ENCODE results near the gene OPTC. TPM values are rescaled to one million over a fixed set of nuclear protein-coding genes. Genes with fewer than 3 reads are reported as not detected.

Gene OPTC
- polyA plus RNA-seq, 1 experiment = not detected

- ChIA-PET POLR2A (interaction anchor here (1.6 kb wide), 1 partner anchor 53 kb away, joined by 6 read pairs; no protein-coding TSS in a partner anchor), CTCF (interaction anchor here (1.5 kb wide), 1 partner anchor 206 kb away, joined by 6 read pairs; no protein-coding TSS in a partner anchor)
- Histone ChIP-seq H3K4me3 (ENCODE audit: low read depth, low read length) (no peak overlapping the region), H3K27ac (ENCODE audit: low read depth, low read length) (no peak overlapping the region), H3K27me3 (ENCODE audit: control insufficient read depth, insufficient read depth, low read length) (no peaks in the 10 kb centered on the region), H3K9me3 (ENCODE audit: control insufficient read depth, insufficient read depth, low read length) (no peaks in the 10 kb centered on the region)
- TF ChIP-seq CTCF (IDR thresholded peaks at IDR 0.05; ENCODE audit: low read depth, low read length) = no peak
- DNase-seq (ENCODE audit: low read depth, low spot score) = no peak
Observed at GRCh38 chr1:203478986-203479385, 15.0 kb upstream of the OPTC start.

GRCh38 chr1:203479646-203480045 lies 14.3 kb upstream of the OPTC start:
- POLR2A ChIA-PET = interaction anchor here (1.6 kb wide), 1 partner anchor 54 kb away, joined by 6 read pairs; no protein-coding TSS in a partner anchor
- TF ChIP-seq CTCF (IDR thresholded peaks at IDR 0.05; ENCODE audit: low read depth, low read length) = no peak
- CTCF ChIA-PET = interaction anchor here (1.0 to 1.5 kb wide), 3 partner anchors 138 to 207 kb away, joined by 3 to 6 read pairs (median 3); no protein-coding TSS in a partner anchor
- Histone ChIP-seq H3K27ac (ENCODE audit: low read depth, low read length) (peak overlapping the region; percentile 66), H3K4me3 (ENCODE audit: low read depth, low read length) (no peak overlapping the region), H3K27me3 (ENCODE audit: control insufficient read depth, insufficient read depth, low read length) (no peaks in the 10 kb centered on the region), H3K9me3 (ENCODE audit: control insufficient read depth, insufficient read depth, low read length) (no peaks in the 10 kb centered on the region)
- DNase-seq (ENCODE audit: low read depth, low spot score) = no peak

- Histone ChIP-seq H3K27me3 (ENCODE audit: control insufficient read depth, insufficient read depth, low read length) (no peaks in the 10 kb centered on the region), H3K27ac (ENCODE audit: low read depth, low read length) (peak overlapping the region; percentile 66), H3K9me3 (ENCODE audit: control insufficient read depth, insufficient read depth, low read length) (no peaks in the 10 kb centered on the region), H3K4me3 (ENCODE audit: low read depth, low read length) (no peak overlapping the region)
- CTCF ChIA-PET = interaction anchor here (0.8 to 1.5 kb wide), 4 partner anchors 122 to 207 kb away, joined by 3 to 6 read pairs (median 3); no protein-coding TSS in a partner anchor
- POLR2A ChIA-PET = interaction anchor here (1.1 to 1.6 kb wide), 2 partner anchors 54 to 138 kb away, joined by 4 to 6 read pairs; no protein-coding TSS in a partner anchor
- peak; percentile 36 for DNase-seq (ENCODE audit: low read depth, low spot score)
- peak; percentile 20; the same call in 1 of the 2 replicates for TF ChIP-seq CTCF (IDR thresholded peaks at IDR 0.05; ENCODE audit: low read depth, low read length)
Observed at GRCh38 chr1:203480084-203480483, 13.9 kb upstream of the OPTC start.

GRCh38 chr1:203480525-203481084 lies 13.3 kb upstream of the OPTC start:
- CTCF ChIA-PET = interaction anchor here (0.8 to 1.3 kb wide), 3 partner anchors 122 to 142 kb away, joined by 3 read pairs; no protein-coding TSS in a partner anchor
- Histone ChIP-seq H3K27ac (ENCODE audit: low read depth, low read length) (peak overlapping the region; percentile 66), H3K4me3 (ENCODE audit: low read depth, low read length) (no peak overlapping the region)

More at GRCh38 chr1:203480525-203481084, 13.3 kb upstream of the OPTC start:
- no peaks in the 10 kb centered on the region for H3K27me3 ChIP-seq (ENCODE audit: control insufficient read depth, insufficient read depth, low read length)
- POLR2A ChIA-PET = interaction anchor here (0.5 to 1.6 kb wide), 3 partner anchors 55 to 157 kb away, joined by 4 to 6 read pairs (median 4); no protein-coding TSS in a partner anchor
- H3K9me3 ChIP-seq (ENCODE audit: control insufficient read depth, insufficient read depth, low read length) = no peaks in the 10 kb centered on the region
- DNase-seq (ENCODE audit: low read depth, low spot score) = peak; percentile 84
- TF ChIP-seq CTCF (IDR thresholded peaks at IDR 0.05; ENCODE audit: low read depth, low read length) = no peak

All from AG04450 (cell line).